Right cardiac atrium (tissue), 5 donors: Measurements from ENCODE around the gene PSENEN. TPM values are rescaled to one million over a fixed set of nuclear protein-coding genes. Genes with fewer than 3 reads are reported as not detected.

Source experiments
- ATAC-seq, 2 donors: fragments of 200-7000 bp; cut with Tn5 transposase; one replicate each; pipeline versions ENCODE4 v1.8.0 to v1.9.1; 2020; ENCODE audit warnings: moderate library complexity in 2 of 2, mild to moderate bottlenecking in 1 of 2
- DNase-seq, 3 donors: peaks; one replicate each; pipeline ENCODE4 v3.0.0-alpha.2; 2020
- H3K27ac ChIP-seq: one replicate; pipeline ENCODE4 v1.5.1; 2013; ENCODE audit warnings: mild to moderate bottlenecking, low read length, control low read depth, moderate library complexity
- H3K27me3 ChIP-seq: one replicate; pipeline ENCODE4 v1.6.1; 2013; ENCODE audit not compliant: control insufficient read depth, insufficient read depth
- H3K4me1 ChIP-seq: one replicate; pipeline ENCODE4 v1.6.1; 2013; ENCODE audit warnings: low read length; ENCODE audit not compliant: control insufficient read depth, insufficient read depth
- H3K4me3 ChIP-seq: one replicate; pipeline ENCODE4 v1.5.1; 2013; ENCODE audit warnings: low read length, control low read depth
- H3K9me3 ChIP-seq: one replicate; pipeline ENCODE4 v1.6.1; 2013; ENCODE audit warnings: low read length; ENCODE audit not compliant: control insufficient read depth
- WGBS: extraction: QIAGEN DNeasy Blood & Tissue Kit; methylation state at CpG from one replicate; pipeline ENCODE4 v1.1.7; 2013; 5-methylcytosine and 5-hydroxymethylcytosine counted together
- intact Hi-C, 4 donors: fragments of 100-400 bp; cut with DNase I; formaldehyde crosslinking; loops; one replicate each; pipeline versions ENCODE4 v1.11.0 to v1.14.0; 2022 to 2023
- polyA plus RNA-seq: library from polyadenylated mRNA; stranded (reverse); fragments of 200-250 nt; gene quantifications from one replicate; pipeline ENCODE4 v1.2.3, GENCODE V29; 2013
- total RNA-seq, 4 donors: library from RNA; stranded (reverse); fragmentation: NEBNext Ultra II Directional; extraction: Animal tissue kit (Norgen Biotek cat#: 25700); gene quantifications; one replicate each; pipeline ENCODE4 v1.2.1, GENCODE V29; 2021
- donor health status: healthy with polysubstance abuse.
- donor health status: DM: no; HTN: yes; CAD: no.
- donor health status: DM: no; HTN: no; CAD: no.
- donor health status: DM: no; HTN: yes; CAD: no; lungs with severe emphysema.
- donor health status: DM: yes; HTN: yes; CAD: no.

PSENEN gene
- total and polyA plus RNA-seq, 5 donors, result 40.0 to 69.7 (median 47.5) TPM

DNA sequence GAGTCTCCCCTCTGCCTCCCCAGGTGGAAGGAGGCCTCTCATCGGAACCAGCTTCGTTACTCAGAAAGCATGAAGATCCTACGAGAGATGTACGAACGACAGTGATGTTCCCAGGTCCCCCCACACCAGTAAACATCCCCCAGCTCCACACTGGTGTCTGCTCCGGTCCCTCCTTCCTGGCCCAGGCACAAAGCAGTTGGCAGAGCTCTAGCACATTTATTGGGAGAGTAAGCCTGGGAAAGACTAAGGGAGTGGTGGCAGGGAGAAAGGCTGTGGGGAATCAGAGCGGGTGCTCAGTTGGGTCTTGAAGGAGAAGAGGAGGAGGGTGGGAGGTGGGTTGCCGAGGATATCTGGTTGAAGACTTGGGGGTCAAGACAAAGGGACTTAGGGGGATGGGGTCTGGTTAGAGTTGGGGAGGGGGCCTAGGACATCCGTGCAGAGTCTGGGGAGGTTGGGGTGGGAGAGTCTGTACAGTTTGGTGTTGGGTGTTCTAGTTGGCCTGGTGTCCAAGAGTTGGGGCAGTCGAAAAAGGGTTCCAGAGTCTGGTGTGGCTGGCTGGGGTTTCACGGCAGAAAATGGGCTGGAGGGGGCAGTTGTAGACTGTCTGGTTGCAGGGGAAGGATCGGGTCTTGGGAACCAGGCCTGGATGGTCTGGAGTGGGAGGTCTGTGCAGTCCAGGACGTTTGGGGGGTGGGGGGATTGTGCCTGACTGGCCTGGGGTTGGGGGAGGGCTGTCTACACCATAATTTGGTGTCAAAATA is 9.1 kb downstream of the PSENEN start:
- intact Hi-C loops, result loop anchor here in 1 of 4 donors (10.0 kb wide), 1 partner anchor 180 kb away; the partner anchor contains the start of gene LRFN3
- H3K4me1 ChIP-seq, result peaks cover 2% of the 10 kb centered on the region
- ATAC-seq (no peak), DNase-seq (peak in 1 of 3 donors; percentile 67)
- no peak overlapping the region for H3K4me3 ChIP-seq
- no peaks in the 10 kb centered on the region for H3K9me3 ChIP-seq
- peak overlapping the region; percentile 95 for H3K27ac ChIP-seq
- no peaks in the 10 kb centered on the region for H3K27me3 ChIP-seq
- 77% methylated on average over 13 of the region's 13 CpGs for WGBS

GRCh38 chr19:35755131-35755549 is 9.7 kb downstream of the PSENEN start:
- H3K27ac ChIP-seq, result peak overlapping the region; percentile 95
- intact Hi-C loops, result loop anchor here in 1 of 4 donors (10.0 kb wide), 1 partner anchor 180 kb away; the partner anchor contains the start of gene LRFN3
- H3K27me3 ChIP-seq, result no peaks in the 10 kb centered on the region
- no peak overlapping the region for H3K4me3 ChIP-seq
- ATAC-seq, result peak; percentile 59 to 64
- 37% methylated on average over 17 of the region's 17 CpGs for WGBS
- DNase-seq, result no peak
- no peaks in the 10 kb centered on the region for H3K9me3 ChIP-seq
- H3K4me1 ChIP-seq, result peaks cover 2% of the 10 kb centered on the region

- intact Hi-C loops, result loop anchor here in 1 of 4 donors (10.0 kb wide), 1 partner anchor 179 kb away; the partner anchor contains the start of gene LRFN3
These were observed 10.3 kb downstream of the PSENEN start for GRCh38 chr19:35755550-35756376.

GRCh38 chr19:35756377-35757230 is 11.2 kb downstream of the PSENEN start, which contains the start of gene HSPB6:
HSPB6 (minus strand) TSS chr19:35757029; CDS start chr19:35757008, 21 bp downstream.
- peaks cover 2% of the 10 kb centered on the region for H3K4me1 ChIP-seq
- WGBS, result 4% methylated on average over 52 of the region's 52 CpGs
- intact Hi-C loops, result loop anchor here in 1 of 4 donors (10.0 kb wide), 1 partner anchor 178 kb away; the partner anchor contains the start of gene LRFN3

More at GRCh38 chr19:35755550-35756376, 10.3 kb downstream of the PSENEN start:
- Histone ChIP-seq H3K4me1 (peaks cover 2% of the 10 kb centered on the region), H3K27me3 (no peaks in the 10 kb centered on the region), H3K9me3 (no peaks in the 10 kb centered on the region), H3K27ac (peak overlapping the region; percentile 97), H3K4me3 (peak overlapping the region; percentile 54)
- DNase-seq, result peak; percentile 94 to 97 (median 97)
- ATAC-seq, result peak; percentile 55 to 57
- 13% methylated on average over 74 of the region's 74 CpGs for WGBS

GRCh38 chr19:35757231-35757748 is 11.8 kb downstream of the PSENEN start:
- H3K27me3 ChIP-seq, result no peaks in the 10 kb centered on the region
- ATAC-seq (peak; percentile 59 to 68), DNase-seq (peak; percentile 95 to 96 (median 95))
- H3K4me3 ChIP-seq, result peak overlapping the region; percentile 47
- H3K9me3 ChIP-seq, result no peaks in the 10 kb centered on the region
- H3K4me1 ChIP-seq, result peaks cover 2% of the 10 kb centered on the region
- 2% methylated on average over 19 of the region's 19 CpGs for WGBS
- H3K27ac ChIP-seq, result peak overlapping the region; percentile 97
- intact Hi-C loops, result loop anchor here in 1 of 4 donors (10.0 kb wide), 1 partner anchor 178 kb away; the partner anchor contains the start of gene LRFN3

More at GRCh38 chr19:35756377-35757230, 11.2 kb downstream of the PSENEN start, which contains the start of gene HSPB6:
- DNase-seq, result peak; percentile 87 to 93 (median 93)
- Histone ChIP-seq H3K4me3 (peak within 1 kb of the TSS; percentile 54), H3K9me3 (no peaks in the 10 kb centered on the region), H3K27me3 (no peaks in the 10 kb centered on the region), H3K27ac (peak within 1 kb of the TSS; percentile 97)
- ATAC-seq, result peak; percentile 29 to 41

GRCh38 chr19:35757749-35758608 is 12.5 kb downstream of the PSENEN start, which contains the start of gene PROSER3:
PROSER3 (plus strand) TSS chr19:35758176; CDS start chr19:35758216, 40 bp downstream.
- intact Hi-C loops, result loop anchor here in 1 of 4 donors (10.0 kb wide), 1 partner anchor 177 kb away; the partner anchor contains the start of gene LRFN3
- Histone ChIP-seq H3K27me3 (no peaks in the 10 kb centered on the region), H3K9me3 (no peaks in the 10 kb centered on the region), H3K4me1 (peaks cover 2% of the 10 kb centered on the region), H3K4me3 (peak within 1 kb of the TSS; percentile 60), H3K27ac (peak within 1 kb of the TSS; percentile 97)
- ATAC-seq (peak; percentile 87 to 88), DNase-seq (peak; percentile 97 to 99 (median 99))
- under 1% methylated on average over 53 of the region's 53 CpGs for WGBS

DNA sequence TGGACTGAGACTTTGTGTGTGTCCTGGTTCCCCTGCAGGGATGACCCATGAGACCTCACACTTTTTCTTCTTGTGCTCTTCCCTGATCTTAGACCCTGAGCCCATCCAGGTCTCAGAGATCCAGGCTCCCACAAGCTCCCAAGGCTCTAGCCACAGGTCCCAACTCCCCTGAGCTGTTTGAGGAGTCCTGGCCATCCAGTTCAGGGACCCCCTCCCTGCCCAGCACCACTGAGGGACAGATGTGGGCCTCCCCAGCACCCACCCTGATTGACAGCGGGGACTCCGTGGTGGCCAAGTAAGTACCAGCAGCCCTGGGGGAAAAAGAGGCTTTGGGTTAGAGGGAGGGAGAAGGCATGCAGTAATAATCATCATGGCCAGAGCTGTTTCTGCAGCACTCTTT is 14.2 kb downstream of the PSENEN start:
- intact Hi-C loops, result loop anchor here in 1 of 4 donors (10.0 kb wide), 1 partner anchor 175 kb away; the partner anchor contains the start of gene LRFN3
- ATAC-seq, result no peak
- 90% methylated on average over 2 of the region's 2 CpGs for WGBS

DNA sequence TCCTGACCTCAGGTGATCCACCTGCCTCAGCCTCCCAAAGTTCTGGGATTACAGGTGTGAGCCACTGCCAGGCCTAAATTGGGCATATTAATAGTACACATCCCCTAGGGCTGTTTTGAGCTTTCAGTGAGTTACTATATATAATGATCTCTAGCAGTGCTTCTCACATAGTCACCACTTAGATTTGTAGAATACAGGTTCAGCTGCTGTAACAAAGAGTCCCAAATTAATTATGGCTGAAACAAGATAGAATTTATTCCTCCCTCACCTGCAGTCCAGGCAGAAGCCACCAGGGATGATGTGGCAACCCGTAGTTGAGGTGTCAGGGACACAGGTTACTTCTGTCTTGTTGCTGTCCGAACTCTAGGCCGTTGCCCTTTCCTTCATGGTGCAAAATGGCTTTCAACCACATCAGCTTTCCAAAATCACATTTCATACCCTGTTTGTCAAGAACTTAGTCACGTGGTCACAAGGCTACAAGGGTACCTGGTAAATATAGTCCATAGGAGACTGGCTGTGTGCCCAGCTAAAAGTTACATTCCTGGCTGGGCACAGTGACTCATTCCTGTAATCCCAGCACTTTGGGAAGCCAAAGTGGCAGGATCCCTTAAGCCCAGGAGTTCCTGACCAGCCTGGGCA is 15.4 kb downstream of the PSENEN start:
- intact Hi-C loops, result no loop called here
- 92% methylated on average over 4 of the region's 4 CpGs for WGBS

More for the DNA sequence above, 14.2 kb downstream of the PSENEN start:
- Histone ChIP-seq H3K27ac (no peak overlapping the region), H3K27me3 (no peaks in the 10 kb centered on the region), H3K4me3 (no peak overlapping the region), H3K4me1 (peaks cover 2% of the 10 kb centered on the region), H3K9me3 (no peaks in the 10 kb centered on the region)
- DNase-seq, result peak in 1 of 3 donors; percentile 37

More for the DNA sequence above, 15.4 kb downstream of the PSENEN start:
- Histone ChIP-seq H3K4me1 (no peaks in the 10 kb centered on the region), H3K4me3 (no peak overlapping the region), H3K9me3 (no peaks in the 10 kb centered on the region), H3K27ac (no peak overlapping the region), H3K27me3 (no peaks in the 10 kb centered on the region)
- no peak for ATAC-seq
- DNase-seq, result no peak
